DMS53 treated with DMSO at 0.1 percent for 48 hours (cell line): Measurements from ENCODE around the gene CCDC152.
"Not testable (repeated sequence)": the region's sequence is repeated elsewhere in the genome, so short reads cannot be mapped to it uniquely, and the experiment has no call there.

Experiments used
- DNase-seq: peaks from one replicate; lab custom pipeline; 2025; ENCODE audit not compliant: unreplicated experiment; lab: John Stamatoyannopoulos, UW

Gene CCDC152

DNA sequence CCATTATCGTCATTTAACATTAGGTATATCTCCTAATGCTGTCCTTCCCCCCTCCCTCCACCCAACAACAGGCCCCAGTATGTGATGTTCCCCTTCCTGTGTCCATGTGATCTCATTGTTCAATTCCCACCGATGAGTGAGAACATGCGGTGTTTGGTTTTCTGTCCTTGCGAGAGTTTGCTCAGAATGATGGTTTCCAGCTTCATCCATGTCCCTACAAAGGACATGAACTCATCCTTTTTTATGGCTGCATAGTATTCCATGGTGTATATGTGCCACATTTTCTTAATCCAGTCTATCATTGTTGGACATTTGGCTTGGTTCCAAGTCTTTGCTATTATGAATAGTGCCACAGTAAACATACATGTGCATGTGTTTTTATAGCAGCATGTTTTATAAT, 87.8 kb downstream of the CCDC152 start:
- DNase-seq = not testable (repeated sequence)

DNA sequence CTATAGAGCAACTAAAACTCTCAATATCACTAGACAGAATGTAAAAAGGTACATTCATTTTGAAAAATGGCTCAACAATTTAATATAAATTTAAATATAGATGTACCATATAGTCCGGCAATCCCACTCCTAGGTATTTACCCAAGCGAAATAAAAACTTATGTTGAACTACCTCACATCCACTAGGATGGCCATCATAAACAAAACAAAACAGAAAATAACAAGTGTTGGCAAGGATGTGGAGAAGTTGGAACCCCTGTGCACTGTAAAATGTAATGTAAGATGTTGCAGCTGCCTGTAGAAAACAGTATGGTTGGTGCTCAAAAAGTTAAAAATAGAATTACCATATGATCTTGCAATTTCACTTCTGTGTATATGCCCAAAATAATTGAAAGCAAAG, 91.9 kb downstream of the CCDC152 start:
- DNase-seq = no peak

DNA sequence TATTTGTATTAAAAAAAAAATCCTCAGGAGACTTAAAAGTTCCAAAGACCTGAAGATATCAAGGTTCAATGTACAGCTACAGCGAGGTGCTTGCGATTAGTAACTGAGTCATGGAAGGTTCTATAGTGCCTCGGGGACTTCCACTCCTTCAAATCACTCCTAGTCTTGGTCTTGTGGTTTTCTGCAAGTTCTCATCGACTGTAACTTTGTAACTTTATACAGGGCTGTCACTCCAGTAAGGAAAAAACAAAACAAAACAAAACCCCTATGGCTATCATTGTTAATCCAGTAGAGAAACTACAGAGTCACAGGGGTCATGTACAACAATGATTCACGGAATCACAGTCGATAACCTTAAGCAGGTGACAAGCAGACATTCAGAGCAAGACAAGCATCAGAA, 94.9 kb downstream of the CCDC152 start:
- DNase-seq = no peak
